Measurements from ENCODE around the gene FTO.

GRCh38 chr16:54125751-54126655 is 422.0 kb downstream of the FTO start:
- TF ChIP-seq CTCF (IDR thresholded peaks at IDR 0.05) (no peak), POLR2A (IDR thresholded peaks at IDR 0.05) (no peak)

Measured in thyroid gland (tissue), 4 donors.